Measurements from ENCODE around the gene OR2V2.
"Not testable (repeated sequence)": the region's sequence is repeated elsewhere in the genome, so short reads cannot be mapped to it uniquely, and the experiment has no call there.

OR2V2 gene

GRCh38 chr5:181146927-181147636, at the start of gene OR2V2:
Gene OR2V2 (plus strand): TSS chr5:181147586. CDS start chr5:181154943, 7,357 bp downstream.
- DNase-seq, result not testable (repeated sequence)

- DNase-seq, result not testable (repeated sequence)
These were observed 49.5 kb upstream of the OR2V2 start for GRCh38 chr5:181097759-181098491.

- DNase-seq, result no peak
These were observed 48.4 kb upstream of the OR2V2 start for GRCh38 chr5:181098762-181099601.

GRCh38 chr5:181099602-181100086, 47.7 kb upstream of the OR2V2 start:
- DNase-seq, result no peak

GRCh38 chr5:181100121-181100875, 47.1 kb upstream of the OR2V2 start:
- no peak for DNase-seq

GRCh38 chr5:181101030-181101641, 46.2 kb upstream of the OR2V2 start:
- DNase-seq, result not testable (repeated sequence)

GRCh38 chr5:181101930-181102674, 45.3 kb upstream of the OR2V2 start:
- not testable (repeated sequence) for DNase-seq

GRCh38 chr5:181104259-181104568, 43.2 kb upstream of the OR2V2 start:
- DNase-seq, result not testable (repeated sequence)

- DNase-seq, result not testable (repeated sequence)
These were observed 42.6 kb upstream of the OR2V2 start for GRCh38 chr5:181104606-181105390.

GRCh38 chr5:181105391-181106025, 41.9 kb upstream of the OR2V2 start:
- no peak for DNase-seq

GRCh38 chr5:181107699-181108098, 39.7 kb upstream of the OR2V2 start:
- DNase-seq, result no peak

- no peak for DNase-seq
These were observed 38.7 kb upstream of the OR2V2 start for GRCh38 chr5:181108578-181109165.

GRCh38 chr5:181109489-181110013, 37.8 kb upstream of the OR2V2 start:
- DNase-seq, result no peak

GRCh38 chr5:181111010-181111409, 36.4 kb upstream of the OR2V2 start:
- no peak for DNase-seq

GRCh38 chr5:181112476-181112875, 34.9 kb upstream of the OR2V2 start:
- DNase-seq, result no peak

GRCh38 chr5:181113572-181113971, 33.8 kb upstream of the OR2V2 start:
- DNase-seq, result not testable (repeated sequence)

- no peak for DNase-seq
These were observed 33.0 kb upstream of the OR2V2 start for GRCh38 chr5:181114284-181114843.

- no peak for DNase-seq
These were observed 32.3 kb upstream of the OR2V2 start for GRCh38 chr5:181114844-181115778.
